Inflammatory macrophage (primary cell): ENCODE measurements around the gene CCL28.
"Not testable (repeated sequence)": the region's sequence is repeated elsewhere in the genome, so short reads cannot be mapped to it uniquely, and the experiment has no call there.

Source experiments
- DNase-seq, 2 donors: peaks; one replicate each; pipeline ENCODE4 v3.0.0-alpha.2; 2020 to 2022
- total RNA-seq, 18 experiments: gene quantifications; one replicate each; lab custom pipeline; 2026; ENCODE audit warnings: mixed read lengths in 6 of 18, inconsistent platforms in 2 of 18; lab: John Stamatoyannopoulos, UW

Gene CCL28
- 0.19 to 1.8 (median 0.60) reads per million in 18 experiments for total RNA-seq

GRCh38 chr5:43412156-43412555 lies at the start of gene CCL28:
CCL28 (minus strand) TSS chr5:43412391; CDS start chr5:43412316, 75 bp downstream.
- no peak for DNase-seq

- DNase-seq = no peak
These were observed 48.9 kb upstream of the CCL28 start for GRCh38 chr5:43461066-43461465.

GRCh38 chr5:43456556-43456955 lies 44.4 kb upstream of the CCL28 start:
- DNase-seq = no peak

- DNase-seq = not testable (repeated sequence)
These were observed 29.4 kb upstream of the CCL28 start for GRCh38 chr5:43441575-43441974.

GRCh38 chr5:43437062-43437660 lies 25.0 kb upstream of the CCL28 start:
- DNase-seq = no peak

- DNase-seq = no peak
These were observed 21.2 kb upstream of the CCL28 start for GRCh38 chr5:43433382-43433781.

- peak; percentile 26 to 30 for DNase-seq
These were observed 20.5 kb upstream of the CCL28 start for GRCh38 chr5:43432486-43433375.

GRCh38 chr5:43429706-43430105 lies 17.5 kb upstream of the CCL28 start:
- no peak for DNase-seq

GRCh38 chr5:43429016-43429415 lies 16.8 kb upstream of the CCL28 start:
- DNase-seq = no peak

GRCh38 chr5:43427306-43427705 lies 15.1 kb upstream of the CCL28 start:
- no peak for DNase-seq

GRCh38 chr5:43425983-43426382 lies 13.8 kb upstream of the CCL28 start:
- DNase-seq = no peak

- not testable (repeated sequence) for DNase-seq
These were observed 10.9 kb upstream of the CCL28 start for GRCh38 chr5:43423086-43423485.

- no peak for DNase-seq
These were observed 10.0 kb upstream of the CCL28 start for GRCh38 chr5:43422143-43422542.

- DNase-seq = no peak
These were observed 9.4 kb upstream of the CCL28 start for GRCh38 chr5:43421450-43422133.

- DNase-seq = no peak
These were observed 8.1 kb upstream of the CCL28 start for GRCh38 chr5:43420241-43420640.

- DNase-seq = no peak
These were observed 6.4 kb upstream of the CCL28 start for GRCh38 chr5:43418561-43418960.

GRCh38 chr5:43416803-43417394 lies 4.7 kb upstream of the CCL28 start:
- DNase-seq = no peak

- DNase-seq = no peak
These were observed 4.0 kb upstream of the CCL28 start for GRCh38 chr5:43415935-43416802.

GRCh38 chr5:43413966-43414365 lies 1.8 kb upstream of the CCL28 start:
- DNase-seq = no peak

GRCh38 chr5:43412644-43413043 lies 453 bp upstream of the CCL28 start:
- DNase-seq = no peak

- DNase-seq = no peak
These were observed 696 bp downstream of the CCL28 start for GRCh38 chr5:43411495-43411894.

GRCh38 chr5:43410414-43410813 lies 1.8 kb downstream of the CCL28 start:
- no peak for DNase-seq
